T47D (cell line): Measurements from ENCODE around the gene NHERF2.
A peak's percentile ranks its signal among the peaks of the same experiment; 100 is the strongest.

Source experiments
- DNase-seq, 2 experiments: peaks; one replicate each; pipeline versions ENCODE4 v3.0.0 to v3.0.0-alpha.2; 2011 to 2012; ENCODE audit warnings: low read depth in 1 of 2, low spot score in 1 of 2
- JUND ChIP-seq: IDR thresholded peaks from 2 replicates; pipeline ENCODE4 v1.6.1; 2012; ENCODE audit warnings: low read depth
- in situ Hi-C: cut with HindIII; loops from 2 replicates; pipeline ENCODE4 v1.10.0; 2016; ENCODE audit warnings: low sequenced_read_pairs, low pct_unique_long_range_greater_than_20kb

The NHERF2 gene

GRCh38 chr16:1984347-1985225 lies 42.1 kb upstream of the NHERF2 start:
- in situ Hi-C loops = no loop called here
- DNase-seq = no peak
- no peak for TF ChIP-seq JUND

- in situ Hi-C loops = no loop called here
- TF ChIP-seq JUND = no peak
- DNase-seq = peak in 1 of 2 experiments; percentile 28
Measured at GRCh38 chr16:1985466-1986150, 41.1 kb upstream of the NHERF2 start.

GRCh38 chr16:1987198-1987597 lies 39.5 kb upstream of the NHERF2 start:
- in situ Hi-C loops = no loop called here
- TF ChIP-seq JUND = no peak
- no peak for DNase-seq

- in situ Hi-C loops = no loop called here
- no peak for TF ChIP-seq JUND
- no peak for DNase-seq
Measured at GRCh38 chr16:1989209-1990100, 37.2 kb upstream of the NHERF2 start, which contains the start of gene SYNGR3. Gene SYNGR3, plus strand, starts transcription at chr16:1989970. Its CDS starts 133 bp downstream, at chr16:1990103.

DNA sequence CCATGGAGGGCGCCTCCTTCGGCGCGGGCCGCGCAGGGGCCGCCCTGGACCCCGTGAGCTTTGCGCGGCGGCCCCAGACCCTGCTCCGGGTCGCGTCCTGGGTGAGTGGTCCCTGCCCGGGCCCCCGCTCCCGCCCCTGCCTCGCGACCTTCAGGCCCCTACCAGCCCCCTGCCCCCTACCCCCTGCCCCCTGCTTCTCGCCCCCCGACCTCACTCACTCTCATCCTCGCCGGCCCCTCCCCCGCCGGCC lies 36.7 kb upstream of the NHERF2 start:
- in situ Hi-C loops = no loop called here
- no peak for DNase-seq
- no peak for TF ChIP-seq JUND

DNA sequence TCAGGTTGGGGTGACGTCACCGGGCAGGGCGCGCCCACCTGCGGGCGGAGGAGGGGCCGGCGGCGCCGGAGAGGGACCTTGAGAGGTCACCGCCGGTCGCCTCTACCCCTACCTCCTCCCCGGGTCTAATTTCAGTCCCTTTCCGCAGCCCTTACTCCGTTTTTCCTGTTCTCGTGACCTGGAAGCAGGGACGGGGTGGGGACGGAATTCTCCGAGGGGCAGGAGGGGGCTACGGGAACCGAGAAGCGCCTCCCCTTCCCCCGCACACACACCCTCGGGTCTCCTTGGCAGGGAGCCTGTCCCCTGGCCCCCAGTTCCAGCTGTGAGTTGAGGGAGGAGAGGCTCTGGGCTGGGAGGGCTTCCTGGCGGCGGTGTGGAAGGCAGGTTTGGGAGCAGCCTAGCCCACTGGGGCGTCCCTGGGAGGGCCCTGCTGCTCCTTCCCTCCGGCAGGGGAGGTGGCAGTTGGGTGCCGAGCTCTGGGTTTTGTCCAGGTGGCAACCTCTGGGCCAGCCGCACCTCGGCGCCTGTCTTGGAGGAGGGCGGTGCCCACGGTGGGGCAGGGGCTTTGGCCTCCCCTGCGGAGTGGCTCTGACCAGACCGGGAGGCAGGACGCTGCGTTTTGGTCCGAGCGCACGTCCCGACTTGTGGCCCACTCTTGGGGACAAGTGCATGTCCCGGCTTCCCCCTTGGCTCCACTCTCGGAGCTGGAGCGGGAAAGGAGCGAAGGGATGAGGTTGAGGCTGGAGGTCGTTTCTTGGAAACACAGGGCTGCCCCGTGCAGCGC lies 36.2 kb upstream of the NHERF2 start:
- in situ Hi-C loops = no loop called here
- peak in 1 of 2 experiments; percentile 41 for DNase-seq
- TF ChIP-seq JUND = no peak

- in situ Hi-C loops = no loop called here
- no peak for DNase-seq
- no peak for TF ChIP-seq JUND
Measured at GRCh38 chr16:1991135-1991551, 35.6 kb upstream of the NHERF2 start.

- in situ Hi-C loops = no loop called here
- no peak for TF ChIP-seq JUND
- no peak for DNase-seq
Measured at GRCh38 chr16:1991588-1991947, 35.1 kb upstream of the NHERF2 start.

GRCh38 chr16:1991948-1992703 lies 34.6 kb upstream of the NHERF2 start:
- in situ Hi-C loops = no loop called here
- no peak for TF ChIP-seq JUND
- peak; percentile 85 to 96 for DNase-seq

GRCh38 chr16:1992704-1993317 lies 33.9 kb upstream of the NHERF2 start:
- in situ Hi-C loops = no loop called here

GRCh38 chr16:1993731-1994131 lies 33.0 kb upstream of the NHERF2 start:
- TF ChIP-seq JUND = no peak
- peak in 1 of 2 experiments; percentile 71 for DNase-seq
- in situ Hi-C loops = no loop called here

More at GRCh38 chr16:1992704-1993317, 33.9 kb upstream of the NHERF2 start:
- no peak for DNase-seq
- TF ChIP-seq JUND = no peak
